ENCODE results near the gene KCNQ1. TPM values are rescaled to one million over a fixed set of nuclear protein-coding genes. Genes with fewer than 3 reads are reported as not detected.

Gene KCNQ1
- total and polyA plus RNA-seq, 7 experiments from 2014 or later = 14.7 to 46.4 (median 36.9) TPM

DNA sequence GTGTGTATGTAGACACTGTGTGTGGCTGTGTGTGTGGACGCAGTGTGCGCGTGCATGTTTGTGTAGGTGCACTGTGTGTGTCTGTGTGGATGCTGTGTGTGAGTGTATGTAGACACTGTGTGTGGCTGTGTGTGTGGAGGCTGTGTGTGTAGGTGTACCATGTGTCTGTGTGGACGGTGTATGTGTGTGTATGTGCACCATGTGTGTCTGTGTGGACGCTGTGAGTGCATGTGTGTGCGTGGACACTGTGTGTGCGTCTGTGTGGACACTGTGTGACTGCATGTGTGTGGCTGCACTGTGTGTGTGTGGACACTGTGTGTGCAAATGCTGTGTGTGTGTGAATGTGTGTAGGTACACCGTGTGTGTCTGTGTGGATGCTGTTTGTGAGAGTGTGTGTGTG lies 10.8 kb upstream of the KCNQ1 start:
- peaks cover 0 to 4% (median 0%) of the 10 kb centered on the region in 7 donors for H3K4me1 Mint-ChIP-seq
- ChIA-PET CTCF (no interaction called here), POLR2A (no interaction called here)
- intact Hi-C loops (cut with micrococcal nuclease) = no loop called here
- ATAC-seq (peak; percentile 11), DNase-seq (no peak)
- H3K27me3 Mint-ChIP-seq = peaks cover 0 to 11% (median 0%) of the 10 kb centered on the region in 5 donors
- H3K9me3 ChIP-seq (ENCODE audit: control insufficient read depth in 2 of 3, low read length in 3 of 3) = no peaks in the 10 kb centered on the region
- no peak overlapping the region for H3K4me3 Mint-ChIP-seq
- H3K9me3 Mint-ChIP-seq = no peaks in the 10 kb centered on the region
- H3K4me1 ChIP-seq (ENCODE audit: control insufficient read depth in 2 of 2, insufficient read depth in 2 of 2, low read length in 2 of 2) = no peaks in the 10 kb centered on the region
- H3K36me3 ChIP-seq (ENCODE audit: control insufficient read depth in 2 of 3, insufficient read depth in 3 of 3, low read length in 3 of 3) = no peaks in the 10 kb centered on the region
- no peaks in the 10 kb centered on the region for H3K36me3 Mint-ChIP-seq
- H3K4me3 ChIP-seq (ENCODE audit: low read length) = no peak overlapping the region
- no peak overlapping the region for H3K27ac ChIP-seq (ENCODE audit: low read depth, low read length)
- H3K27me3 ChIP-seq (ENCODE audit: control insufficient read depth in 2 of 2, insufficient read depth in 2 of 2, low read length in 2 of 2) = no peaks in the 10 kb centered on the region
- no peak overlapping the region for H3K27ac Mint-ChIP-seq

DNA sequence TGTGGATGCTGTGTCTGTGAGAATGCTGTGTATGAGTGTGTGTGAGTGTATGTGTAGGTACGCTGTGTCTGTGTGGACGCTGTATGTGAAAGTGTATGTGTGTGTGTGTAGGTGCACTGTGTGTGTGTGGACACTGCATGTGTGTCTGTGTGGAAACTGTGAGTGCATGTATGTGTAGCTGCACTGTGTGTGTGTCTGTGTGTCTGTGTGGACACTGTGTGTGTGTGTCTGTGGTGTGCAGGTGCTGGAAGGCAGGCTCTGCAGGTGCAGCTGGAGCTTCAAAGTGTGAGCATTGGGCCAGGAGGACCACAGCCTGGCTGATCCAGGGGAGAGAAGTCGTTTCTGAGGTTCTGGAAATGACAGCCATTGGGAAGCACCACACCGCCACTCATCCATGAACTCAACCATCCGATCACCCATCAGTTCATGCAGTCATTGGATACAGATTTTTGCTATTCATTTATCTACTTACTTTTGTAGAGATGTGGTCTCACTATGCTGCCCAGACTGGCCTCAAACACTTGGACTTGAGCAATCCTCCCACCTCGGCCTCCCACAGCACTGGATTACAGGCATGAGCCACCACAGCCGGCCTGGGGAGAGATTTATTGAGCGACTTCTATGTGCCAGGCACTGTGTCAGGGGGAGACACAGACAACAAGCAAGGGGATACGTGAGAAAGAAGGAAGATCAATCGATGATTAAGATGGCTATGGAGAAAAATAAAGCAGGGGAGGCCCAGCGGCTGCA lies 10.1 kb upstream of the KCNQ1 start:
- peaks cover 0 to 14% (median 0%) of the 10 kb centered on the region in 5 donors for H3K27me3 Mint-ChIP-seq
- no peak overlapping the region for H3K4me3 Mint-ChIP-seq
- no peaks in the 10 kb centered on the region for H3K27me3 ChIP-seq (ENCODE audit: control insufficient read depth in 2 of 2, insufficient read depth in 2 of 2, low read length in 2 of 2)
- no peak overlapping the region for H3K27ac ChIP-seq (ENCODE audit: low read depth, low read length)
- intact Hi-C loops (cut with micrococcal nuclease) = no loop called here
- ATAC-seq = no peak
- H3K4me1 ChIP-seq (ENCODE audit: control insufficient read depth in 2 of 2, insufficient read depth in 2 of 2, low read length in 2 of 2) = no peaks in the 10 kb centered on the region
- no peak overlapping the region for H3K4me3 ChIP-seq (ENCODE audit: low read length)
- H3K9me3 Mint-ChIP-seq = no peaks in the 10 kb centered on the region
- H3K4me1 Mint-ChIP-seq = peaks cover 0 to 4% (median 0%) of the 10 kb centered on the region in 7 donors
- H3K9me3 ChIP-seq (ENCODE audit: control insufficient read depth in 2 of 3, low read length in 3 of 3) = no peaks in the 10 kb centered on the region
- no peak overlapping the region for H3K27ac Mint-ChIP-seq
- H3K36me3 Mint-ChIP-seq = no peaks in the 10 kb centered on the region
- no peaks in the 10 kb centered on the region for H3K36me3 ChIP-seq (ENCODE audit: control insufficient read depth in 2 of 3, insufficient read depth in 3 of 3, low read length in 3 of 3)
- no peak for DNase-seq
- ChIA-PET POLR2A (no interaction called here), CTCF (no interaction called here)

DNA sequence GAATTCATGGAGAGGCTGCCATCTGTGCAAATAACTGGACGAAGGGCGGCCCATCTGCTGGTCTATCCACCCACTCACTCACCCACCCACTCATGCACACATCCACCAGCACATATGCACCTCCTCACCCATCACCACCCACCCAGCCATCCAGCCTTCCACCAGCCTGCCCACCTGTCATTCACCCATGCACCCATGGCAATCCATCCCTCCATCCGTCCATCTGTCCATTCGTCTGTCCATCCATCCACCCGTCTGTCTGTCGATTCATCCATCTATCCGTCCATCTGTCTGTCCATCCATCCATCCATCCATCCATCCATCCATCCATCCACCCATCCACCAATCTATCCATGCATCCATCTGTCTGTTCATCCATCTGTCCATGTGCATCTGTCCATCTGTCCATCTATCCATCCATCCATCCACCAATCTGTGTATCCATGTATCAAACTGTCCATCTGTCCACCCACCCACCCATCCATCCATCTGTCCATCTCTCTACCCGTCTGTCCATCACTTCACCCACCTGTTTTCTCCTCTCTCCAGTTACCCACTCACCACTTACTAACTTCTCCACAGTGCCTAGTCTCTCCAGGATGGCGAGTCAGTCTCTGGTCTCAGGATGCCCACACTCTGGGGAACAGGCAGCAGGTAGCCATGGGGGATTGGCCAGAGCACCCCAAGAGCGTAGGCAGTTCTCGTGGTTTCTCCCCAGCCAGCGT lies 9.4 kb upstream of the KCNQ1 start:
- no peaks in the 10 kb centered on the region for H3K9me3 Mint-ChIP-seq
- H3K4me3 Mint-ChIP-seq = no peak overlapping the region
- H3K27ac Mint-ChIP-seq = no peak overlapping the region
- H3K36me3 Mint-ChIP-seq = no peaks in the 10 kb centered on the region
- no peak overlapping the region for H3K4me3 ChIP-seq (ENCODE audit: low read length)
- intact Hi-C loops (cut with micrococcal nuclease) = no loop called here
- no peak for DNase-seq
- CTCF ChIA-PET = no interaction called here
- H3K4me1 ChIP-seq (ENCODE audit: control insufficient read depth in 2 of 2, insufficient read depth in 2 of 2, low read length in 2 of 2) = no peaks in the 10 kb centered on the region
- peaks cover 0 to 4% (median 0%) of the 10 kb centered on the region in 7 donors for H3K4me1 Mint-ChIP-seq
- H3K9me3 ChIP-seq (ENCODE audit: control insufficient read depth in 2 of 3, low read length in 3 of 3) = no peaks in the 10 kb centered on the region
- no peaks in the 10 kb centered on the region for H3K27me3 ChIP-seq (ENCODE audit: control insufficient read depth in 2 of 2, insufficient read depth in 2 of 2, low read length in 2 of 2)
- no peak overlapping the region for H3K27ac ChIP-seq (ENCODE audit: low read depth, low read length)
- H3K27me3 Mint-ChIP-seq = peaks cover 0 to 17% (median 0%) of the 10 kb centered on the region in 5 donors
- POLR2A ChIA-PET = no interaction called here
- ATAC-seq = no peak
- H3K36me3 ChIP-seq (ENCODE audit: control insufficient read depth in 2 of 3, insufficient read depth in 3 of 3, low read length in 3 of 3) = no peaks in the 10 kb centered on the region

DNA sequence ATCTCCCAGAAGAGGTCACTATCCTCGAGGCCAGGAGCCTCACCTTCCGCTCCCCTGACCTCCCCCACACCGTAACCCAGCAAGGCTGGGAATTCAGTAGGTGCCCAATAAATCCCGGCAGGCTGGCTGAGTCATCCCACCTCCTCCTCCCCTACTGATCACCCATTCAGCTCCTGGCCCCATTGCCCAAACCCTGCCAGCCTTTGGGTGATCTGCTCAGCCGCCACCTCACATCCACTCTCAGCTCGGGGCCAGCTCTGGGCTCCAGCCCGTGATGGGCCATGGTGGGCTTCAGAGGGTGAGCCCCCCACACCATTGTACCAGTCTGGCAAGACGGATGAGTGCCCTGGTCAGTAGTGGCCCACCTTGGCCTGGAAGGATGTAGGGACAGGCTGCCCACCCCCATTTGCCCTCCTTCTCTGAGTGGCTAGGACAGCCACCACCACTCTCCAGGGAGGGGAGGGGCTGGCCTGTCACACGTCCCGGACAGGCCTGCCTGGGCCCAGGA lies 8.7 kb upstream of the KCNQ1 start:
- DNase-seq (no peak), ATAC-seq (no peak)
- Mint-ChIP-seq H3K27me3 (peaks cover 0 to 17% (median 0%) of the 10 kb centered on the region in 5 donors), H3K9me3 (no peaks in the 10 kb centered on the region), H3K4me1 (peaks cover 0 to 7% (median 0%) of the 10 kb centered on the region in 7 donors), H3K4me3 (no peak overlapping the region), H3K27ac (no peak overlapping the region), H3K36me3 (no peaks in the 10 kb centered on the region)
- ChIA-PET POLR2A (no interaction called here), CTCF (interaction anchor here (2.7 kb wide), 1 partner anchor 96 kb away, joined by 8 read pairs; no protein-coding TSS in a partner anchor)
- intact Hi-C loops (cut with micrococcal nuclease) = no loop called here
- Histone ChIP-seq H3K4me3 (ENCODE audit: low read length) (no peak overlapping the region), H3K4me1 (ENCODE audit: control insufficient read depth in 2 of 2, insufficient read depth in 2 of 2, low read length in 2 of 2) (no peaks in the 10 kb centered on the region), H3K27me3 (ENCODE audit: control insufficient read depth in 2 of 2, insufficient read depth in 2 of 2, low read length in 2 of 2) (no peaks in the 10 kb centered on the region), H3K9me3 (ENCODE audit: control insufficient read depth in 2 of 3, low read length in 3 of 3) (no peaks in the 10 kb centered on the region), H3K36me3 (ENCODE audit: control insufficient read depth in 2 of 3, insufficient read depth in 3 of 3, low read length in 3 of 3) (no peaks in the 10 kb centered on the region), H3K27ac (ENCODE audit: low read depth, low read length) (no peak overlapping the region)

DNA sequence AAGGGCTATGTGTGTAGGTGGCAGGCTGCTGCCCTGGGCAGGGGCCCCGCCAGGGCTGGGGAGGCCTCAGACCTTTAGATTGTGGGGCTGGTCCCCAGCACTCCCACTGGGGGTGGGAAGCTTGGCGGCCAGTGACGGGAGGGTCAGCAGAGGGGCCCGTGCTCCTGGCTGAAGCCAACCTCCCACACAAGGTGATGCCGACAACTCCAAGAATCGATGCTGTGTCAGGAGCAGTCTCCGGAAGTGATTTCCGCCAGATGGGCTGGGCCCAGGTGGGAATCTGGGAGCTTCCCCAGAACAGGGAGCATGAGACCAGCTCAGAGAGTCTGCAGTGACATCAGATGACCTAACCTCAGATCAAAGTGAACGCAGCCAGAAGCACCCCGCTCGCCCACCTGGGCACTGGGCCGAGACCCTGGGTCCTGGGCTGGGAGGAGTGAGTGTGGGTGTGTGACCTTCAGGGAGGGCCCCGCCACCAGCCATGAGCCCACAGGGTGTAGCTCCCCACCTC lies 8.2 kb upstream of the KCNQ1 start:
- ATAC-seq = no peak
- H3K4me1 Mint-ChIP-seq = peaks cover 0 to 6% (median 0%) of the 10 kb centered on the region in 7 donors

DNA sequence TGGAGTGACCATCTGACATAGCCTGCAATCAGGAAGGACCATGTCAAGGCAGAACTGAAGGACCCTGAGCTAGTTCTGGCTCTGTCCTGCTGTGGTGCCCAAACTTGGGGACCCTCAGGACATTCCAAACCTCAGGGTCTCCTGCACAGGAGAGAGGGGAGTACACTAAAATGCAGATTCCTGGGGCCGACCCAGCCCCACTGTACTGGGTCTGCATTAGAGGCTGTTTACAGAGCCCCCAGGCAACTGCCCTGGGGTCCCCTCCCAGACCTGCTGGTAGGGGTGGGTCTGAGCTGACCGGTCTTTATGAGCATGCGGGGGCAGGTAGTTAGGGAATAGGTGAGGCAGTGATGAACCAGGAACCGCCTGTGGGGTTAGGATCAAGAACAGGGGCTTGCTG lies 7.3 kb upstream of the KCNQ1 start:
- H3K36me3 ChIP-seq (ENCODE audit: control insufficient read depth in 2 of 3, insufficient read depth in 3 of 3, low read length in 3 of 3) = no peaks in the 10 kb centered on the region
- DNase-seq (no peak), ATAC-seq (no peak)
- no peaks in the 10 kb centered on the region for H3K27me3 ChIP-seq (ENCODE audit: control insufficient read depth in 2 of 2, insufficient read depth in 2 of 2, low read length in 2 of 2)
- Mint-ChIP-seq H3K4me3 (no peak overlapping the region), H3K27ac (peak overlapping the region in 1 of 9 donors; percentile 38), H3K36me3 (no peaks in the 10 kb centered on the region), H3K9me3 (no peaks in the 10 kb centered on the region), H3K4me1 (peaks cover 3 to 9% (median 9%) of the 10 kb centered on the region in 7 donors), H3K27me3 (peaks cover 0 to 22% (median 0%) of the 10 kb centered on the region in 5 donors)
- intact Hi-C loops (cut with micrococcal nuclease) = no loop called here
- H3K4me3 ChIP-seq (ENCODE audit: low read length) = no peak overlapping the region
- H3K4me1 ChIP-seq (ENCODE audit: control insufficient read depth in 2 of 2, insufficient read depth in 2 of 2, low read length in 2 of 2) = peaks cover 0 to 6% of the 10 kb centered on the region in 2 donors
- no peaks in the 10 kb centered on the region for H3K9me3 ChIP-seq (ENCODE audit: control insufficient read depth in 2 of 3, low read length in 3 of 3)
- no peak overlapping the region for H3K27ac ChIP-seq (ENCODE audit: low read depth, low read length)
- POLR2A ChIA-PET = no interaction called here
- CTCF ChIA-PET = interaction anchor here (0.7 to 2.7 kb wide), 3 partner anchors 17 to 98 kb away, joined by 3 to 8 read pairs (median 4); no protein-coding TSS in a partner anchor

More for the DNA sequence above, 8.2 kb upstream of the KCNQ1 start:
- no peak for DNase-seq
- intact Hi-C loops (cut with micrococcal nuclease) = no loop called here
- ChIA-PET CTCF (interaction anchor here (0.6 to 2.7 kb wide), 3 partner anchors 16 to 95 kb away, joined by 4 to 8 read pairs (median 4); no protein-coding TSS in a partner anchor), POLR2A (no interaction called here)
- Histone ChIP-seq H3K27me3 (ENCODE audit: control insufficient read depth in 2 of 2, insufficient read depth in 2 of 2, low read length in 2 of 2) (no peaks in the 10 kb centered on the region), H3K36me3 (ENCODE audit: control insufficient read depth in 2 of 3, insufficient read depth in 3 of 3, low read length in 3 of 3) (no peaks in the 10 kb centered on the region), H3K4me1 (ENCODE audit: control insufficient read depth in 2 of 2, insufficient read depth in 2 of 2, low read length in 2 of 2) (no peaks in the 10 kb centered on the region), H3K9me3 (ENCODE audit: control insufficient read depth in 2 of 3, low read length in 3 of 3) (no peaks in the 10 kb centered on the region), H3K4me3 (ENCODE audit: low read length) (no peak overlapping the region), H3K27ac (ENCODE audit: low read depth, low read length) (no peak overlapping the region)
- Mint-ChIP-seq H3K27ac (no peak overlapping the region), H3K36me3 (no peaks in the 10 kb centered on the region), H3K4me3 (no peak overlapping the region), H3K9me3 (no peaks in the 10 kb centered on the region), H3K27me3 (peaks cover 0 to 17% (median 0%) of the 10 kb centered on the region in 5 donors)

All from naive thymus-derived CD4-positive, alpha-beta T cell (primary cell).